Measurements from ENCODE around the gene FAM110A. TPM values are rescaled to one million over a fixed set of nuclear protein-coding genes. Genes with fewer than 3 reads are reported as not detected.

The FAM110A gene
- total and polyA plus RNA-seq, 9 of the 15 experiments (the other 6 are each of a cell fraction or from before 2014, with no cell fraction given), result 0.73 to 15.5 (median 3.6) TPM

DNA sequence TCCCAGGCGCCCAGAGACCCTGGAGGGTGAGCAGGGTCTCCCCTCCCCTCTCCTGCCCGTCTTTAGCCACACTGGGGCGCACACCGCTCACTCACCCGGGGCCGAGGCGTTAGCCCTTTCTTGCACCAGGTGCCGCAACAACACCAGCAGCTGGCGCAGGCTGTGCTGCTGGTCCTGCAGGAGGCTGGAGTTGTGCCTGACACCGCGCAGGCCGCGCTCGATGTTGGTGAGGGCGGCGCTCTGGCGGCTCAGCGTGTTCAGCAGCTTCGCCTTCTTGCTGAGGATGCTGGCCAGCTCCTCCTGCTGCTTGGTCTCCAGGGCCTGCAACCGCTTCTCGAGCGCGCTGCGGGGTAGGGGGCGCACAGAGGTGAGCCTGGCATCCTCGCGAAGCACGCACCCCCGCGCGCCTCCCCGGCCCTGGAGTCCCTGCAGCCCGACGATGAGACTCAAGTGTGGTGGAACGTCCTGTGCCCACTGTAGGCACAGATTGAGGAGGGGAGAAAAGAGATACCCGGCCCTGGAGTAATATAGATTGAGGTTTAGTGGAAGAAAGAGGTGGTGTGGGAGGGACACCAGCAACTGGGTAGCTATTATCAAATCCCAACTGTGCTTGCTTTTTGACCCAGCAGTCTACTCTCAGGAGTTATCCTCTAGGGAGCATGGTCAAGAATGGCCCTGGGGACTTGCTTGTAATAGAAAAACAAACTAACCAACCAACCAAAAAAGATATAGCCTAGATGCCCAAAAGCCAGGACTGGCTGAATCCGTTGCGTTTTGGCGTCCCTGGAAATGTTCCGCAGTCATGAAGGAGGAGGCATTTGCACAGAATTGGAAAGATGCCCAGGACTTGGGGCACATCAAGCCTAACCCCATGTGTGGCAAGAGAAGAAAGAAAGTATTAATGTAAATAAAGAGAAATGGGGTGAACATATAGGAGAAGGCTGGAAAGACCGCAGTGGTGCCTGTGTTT lies 51.8 kb downstream of the FAM110A start:
- CTCF ChIA-PET (ENCODE audit: low intra/inter-chr PET ratio), result no interaction called here
- no peaks in the 10 kb centered on the region for H3K9me3 ChIP-seq (replicated peaks; ENCODE audit: control insufficient read depth, insufficient read depth, low read depth, low read length)

More for the DNA sequence above, 51.8 kb downstream of the FAM110A start:
- Histone ChIP-seq H3K9me1 (ENCODE audit: control insufficient read depth, insufficient read depth, low read length) (no peaks in the 10 kb centered on the region), H3K27ac (ENCODE audit: extremely low read depth, low read depth, low read length) (no peak overlapping the region), H3K4me2 (ENCODE audit: insufficient read depth, low read length) (no peak overlapping the region), H2AFZ (ENCODE audit: low read depth, low read length) (no peak overlapping the region), H3K9ac (ENCODE audit: insufficient read depth in 1 of 2, low read depth in 2 of 2, low read length in 2 of 2) (no peak overlapping the region), H4K20me1 (replicated peaks; ENCODE audit: control insufficient read depth, insufficient read depth, low read length) (no peaks in the 10 kb centered on the region), H3K4me1 (replicated peaks in 1 of 2; ENCODE audit: control insufficient read depth in 2 of 2, insufficient read depth in 2 of 2, low read length in 2 of 2) (peaks cover 0 to 6% of the 10 kb centered on the region in 2 experiments; a peak in 2 of 5 replicates), H3K4me3 (no peak overlapping the region), H3K27me3 (ENCODE audit: control insufficient read depth in 2 of 2, insufficient read depth in 2 of 2, low read length in 2 of 2) (peaks cover 0 to 19% of the 10 kb centered on the region in 2 experiments; a peak in 3 of 5 replicates), H3K36me3 (ENCODE audit: control insufficient read depth, insufficient read depth, low read length) (no peaks in the 10 kb centered on the region), H3K79me2 (ENCODE audit: control insufficient read depth, insufficient read depth, low read length) (no peaks in the 10 kb centered on the region)
- TF ChIP-seq, protein P1, sequence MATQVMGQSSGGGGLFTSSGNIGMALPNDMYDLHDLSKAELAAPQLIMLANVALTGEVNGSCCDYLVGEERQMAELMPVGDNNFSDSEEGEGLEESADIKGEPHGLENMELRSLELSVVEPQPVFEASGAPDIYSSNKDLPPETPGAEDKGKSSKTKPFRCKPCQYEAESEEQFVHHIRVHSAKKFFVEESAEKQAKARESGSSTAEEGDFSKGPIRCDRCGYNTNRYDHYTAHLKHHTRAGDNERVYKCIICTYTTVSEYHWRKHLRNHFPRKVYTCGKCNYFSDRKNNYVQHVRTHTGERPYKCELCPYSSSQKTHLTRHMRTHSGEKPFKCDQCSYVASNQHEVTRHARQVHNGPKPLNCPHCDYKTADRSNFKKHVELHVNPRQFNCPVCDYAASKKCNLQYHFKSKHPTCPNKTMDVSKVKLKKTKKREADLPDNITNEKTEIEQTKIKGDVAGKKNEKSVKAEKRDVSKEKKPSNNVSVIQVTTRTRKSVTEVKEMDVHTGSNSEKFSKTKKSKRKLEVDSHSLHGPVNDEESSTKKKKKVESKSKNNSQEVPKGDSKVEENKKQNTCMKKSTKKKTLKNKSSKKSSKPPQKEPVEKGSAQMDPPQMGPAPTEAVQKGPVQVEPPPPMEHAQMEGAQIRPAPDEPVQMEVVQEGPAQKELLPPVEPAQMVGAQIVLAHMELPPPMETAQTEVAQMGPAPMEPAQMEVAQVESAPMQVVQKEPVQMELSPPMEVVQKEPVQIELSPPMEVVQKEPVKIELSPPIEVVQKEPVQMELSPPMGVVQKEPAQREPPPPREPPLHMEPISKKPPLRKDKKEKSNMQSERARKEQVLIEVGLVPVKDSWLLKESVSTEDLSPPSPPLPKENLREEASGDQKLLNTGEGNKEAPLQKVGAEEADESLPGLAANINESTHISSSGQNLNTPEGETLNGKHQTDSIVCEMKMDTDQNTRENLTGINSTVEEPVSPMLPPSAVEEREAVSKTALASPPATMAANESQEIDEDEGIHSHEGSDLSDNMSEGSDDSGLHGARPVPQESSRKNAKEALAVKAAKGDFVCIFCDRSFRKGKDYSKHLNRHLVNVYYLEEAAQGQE (IDR thresholded peaks at IDR 0.05; ENCODE audit: borderline replicate concordance), result peak; percentile 71
- TF ChIP-seq, protein P1 (CRISPR knock-in tag; IDR thresholded peaks at IDR 0.05; ENCODE audit: low read depth), result 0 out of 2 replicates have a peak, but pooled peaks have one; percentile 31
- TF ChIP-seq MAFG (tag; conservative IDR thresholded peaks at IDR 0.05), result no peak
- TF ChIP-seq, protein P2, sequence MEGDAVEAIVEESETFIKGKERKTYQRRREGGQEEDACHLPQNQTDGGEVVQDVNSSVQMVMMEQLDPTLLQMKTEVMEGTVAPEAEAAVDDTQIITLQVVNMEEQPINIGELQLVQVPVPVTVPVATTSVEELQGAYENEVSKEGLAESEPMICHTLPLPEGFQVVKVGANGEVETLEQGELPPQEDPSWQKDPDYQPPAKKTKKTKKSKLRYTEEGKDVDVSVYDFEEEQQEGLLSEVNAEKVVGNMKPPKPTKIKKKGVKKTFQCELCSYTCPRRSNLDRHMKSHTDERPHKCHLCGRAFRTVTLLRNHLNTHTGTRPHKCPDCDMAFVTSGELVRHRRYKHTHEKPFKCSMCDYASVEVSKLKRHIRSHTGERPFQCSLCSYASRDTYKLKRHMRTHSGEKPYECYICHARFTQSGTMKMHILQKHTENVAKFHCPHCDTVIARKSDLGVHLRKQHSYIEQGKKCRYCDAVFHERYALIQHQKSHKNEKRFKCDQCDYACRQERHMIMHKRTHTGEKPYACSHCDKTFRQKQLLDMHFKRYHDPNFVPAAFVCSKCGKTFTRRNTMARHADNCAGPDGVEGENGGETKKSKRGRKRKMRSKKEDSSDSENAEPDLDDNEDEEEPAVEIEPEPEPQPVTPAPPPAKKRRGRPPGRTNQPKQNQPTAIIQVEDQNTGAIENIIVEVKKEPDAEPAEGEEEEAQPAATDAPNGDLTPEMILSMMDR (IDR thresholded peaks at IDR 0.05 in 2 of 3, conservative IDR thresholded peaks at IDR 0.05 in 1 of 3; ENCODE audit: insufficient read depth in 2 of 3, low read depth in 1 of 3, low read length in 3 of 3), result peak in 2 of 3 experiments; percentile 38 to 62; a peak in 4 of 6 replicates
- no peak for TF ChIP-seq MTA3 (IDR thresholded peaks at IDR 0.05; ENCODE audit: borderline replicate concordance)
- peak in 1 of 2 experiments; percentile 43; a peak in 2 of 4 replicates for TF ChIP-seq RAD21 (CRISPR knock-in tag; conservative IDR thresholded peaks at IDR 0.05 in 1 of 2, IDR thresholded peaks at IDR 0.05 in 1 of 2)
- 0 out of 4 replicates have a peak, but pooled peaks of 1 of the 2 experiments have one; percentile 16 for TF ChIP-seq NRF1 (conservative IDR thresholded peaks at IDR 0.05 in 1 of 2, IDR thresholded peaks at IDR 0.05 in 1 of 2)
- ATAC-seq, result peak; percentile 57; the same call in 2 of the 3 replicates
- in situ Hi-C loops (cut with MboI) (no loop called here), intact Hi-C loops (cut with micrococcal nuclease) (no loop called here)
- POLR2A ChIA-PET, result no interaction called here
- no peak for FAIRE-seq
- DNase-seq (ENCODE audit: extremely low read depth in 1 of 4, low spot score in 3 of 4), result peak in 1 of 4 experiments; percentile 16
- BruUV-seq (replicated peaks), result no TSS peak
- 5% methylated on average over 25 of the region's 41 CpGs for WGBS (ENCODE audit: insufficient coverage, low coverage, missing lambda C conversion rate)
